Psoas muscle (tissue), 8 donors: ENCODE measurements around the gene PRSS38. TPM values are rescaled to one million over a fixed set of nuclear protein-coding genes. Genes with fewer than 3 reads are reported as not detected.
A peak's percentile ranks its signal among the peaks of the same experiment; 100 is the strongest.

Source experiments
- ATAC-seq, 4 donors: fragments of 200-7000 bp; cut with Tn5 transposase; one replicate each; pipeline ENCODE4 v1.9.1; 2020; ENCODE audit warnings: moderate library complexity in 3 of 4, mild to moderate bottlenecking in 2 of 4
- DNase-seq, 2 donors: peaks; one replicate each; pipeline ENCODE4 v3.0.0-alpha.2; 2020
- H3K27ac ChIP-seq: fragments of 200-600 bp; one replicate; pipeline ENCODE4 v1.8.0; 2022
- H3K27me3 ChIP-seq, 3 donors: fragments of 200-600 bp in 1 of 3; one replicate each; pipeline versions ENCODE4 v1.6.1 to v1.8.0; 2013 to 2022; ENCODE audit warnings: low read length in 2 of 3, mild to moderate bottlenecking in 2 of 3, moderate library complexity in 1 of 3; ENCODE audit not compliant: insufficient read depth in 3 of 3
- H3K36me3 ChIP-seq, 2 donors: fragments of 200-600 bp in 1 of 2; one replicate each; pipeline versions ENCODE4 v1.6.1 to v1.8.0; 2013 to 2022; ENCODE audit warnings: low read depth in 1 of 2, mild to moderate bottlenecking in 1 of 2, moderate library complexity in 1 of 2; ENCODE audit not compliant: insufficient read depth in 1 of 2
- H3K4me1 ChIP-seq: fragments of 200-600 bp; one replicate; pipeline ENCODE4 v1.8.0; 2022
- H3K4me3 ChIP-seq: fragments of 200-600 bp; one replicate; pipeline ENCODE4 v1.8.0; 2022; ENCODE audit warnings: mild to moderate bottlenecking
- H3K9me3 ChIP-seq: fragments of 200-600 bp; one replicate; pipeline ENCODE4 v1.8.0; 2022
- CTCF ChIP-seq: fragments of 200-600 bp; IDR thresholded peaks from one replicate; pipeline ENCODE4 v1.8.0; 2022; ENCODE audit warnings: antibody characterized with exemption
- WGBS, 3 donors: extraction: QIAGEN DNeasy Blood & Tissue Kit; methylation state at CpG; one replicate each; pipeline versions ENCODE4 v1.1.6 to v1.1.7; 2013; 5-methylcytosine and 5-hydroxymethylcytosine counted together
- intact Hi-C, 2 donors: fragments of 100-400 bp; cut with DNase I; formaldehyde crosslinking; loops; one replicate each; pipeline versions ENCODE4 v1.11.0 to v1.14.2; 2022
- polyA plus RNA-seq, 3 donors: library from polyadenylated mRNA; stranded (reverse); fragments of 200-250 nt; gene quantifications; one replicate each; pipeline ENCODE4 v1.2.3, GENCODE V29; 2013
- total RNA-seq, 4 donors: library from RNA; stranded (reverse); fragmentation: NEBNext Ultra II Directional in 2 of 4; extraction: Animal tissue kit (Norgen Biotek cat#: 25700) in 2 of 4; gene quantifications; one replicate each; pipeline versions ENCODE4 v1.2.1 to v1.2.4, GENCODE V29; 2021 to 2023
- donor health status: healthy with polysubstance abuse.
- donor health status: DM: no; HTN: no; CAD: no; lungs with moderate emphysema.
- donor health status: Bipolar disorder and iron deficiency.
- donor health status: healthy.
- donor health status: DM: yes; HTN: yes; CAD: no.
- donor health status: DM: no; HTN: no; CAD: no.
- donor health status: DM: no; HTN: no; CAD: no.
- donor health status: DM: yes; HTN: yes; CAD: no.

PRSS38 gene
- total and polyA plus RNA-seq, 7 donors = not detected

DNA sequence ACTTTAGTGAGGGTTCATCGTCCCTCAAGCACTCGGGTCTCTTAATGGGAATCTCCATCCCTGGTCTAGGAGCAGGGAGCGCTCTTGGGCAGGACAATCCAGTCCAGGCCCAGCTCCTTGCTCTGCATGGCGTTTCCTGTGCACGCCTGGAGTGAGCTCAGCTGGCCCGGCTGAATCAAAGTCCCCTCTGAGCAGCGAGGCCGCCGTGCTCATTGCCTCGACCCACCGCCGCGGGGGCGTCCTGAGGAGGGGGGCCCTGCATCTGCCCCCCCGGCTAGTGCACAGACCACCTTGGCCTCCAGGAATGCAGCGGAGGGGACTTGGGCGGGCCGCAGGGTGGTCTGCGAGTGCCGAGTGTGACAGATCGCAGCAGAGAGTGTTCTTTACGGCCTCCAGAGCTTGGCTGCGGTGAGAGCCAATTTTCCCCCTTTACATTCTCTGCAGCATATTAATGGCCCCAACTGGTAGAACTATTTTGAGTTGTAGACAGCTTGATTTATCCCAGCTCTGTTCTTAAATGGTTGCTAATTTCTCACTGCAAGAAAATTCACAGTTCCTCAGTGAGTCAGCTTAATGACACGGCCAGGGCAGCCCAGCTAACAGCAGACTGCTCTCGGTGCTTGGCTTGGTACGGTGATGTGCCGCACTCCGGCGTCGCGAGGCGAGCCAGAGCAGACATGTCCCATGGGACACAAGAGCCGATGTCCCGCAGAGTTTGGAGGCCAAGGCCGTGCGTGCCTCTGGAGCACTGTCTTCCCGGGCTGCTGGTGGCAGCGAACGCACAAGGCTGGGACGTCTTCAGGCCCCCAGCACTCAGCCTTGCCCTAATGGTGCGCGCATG is 40.4 kb upstream of the PRSS38 start:
- no peak for TF ChIP-seq CTCF
- Histone ChIP-seq H3K9me3 (no peaks in the 10 kb centered on the region), H3K36me3 (peaks cover 0 to 24% of the 10 kb centered on the region in 2 donors), H3K4me3 (no peak overlapping the region), H3K4me1 (no peaks in the 10 kb centered on the region), H3K27me3 (no peaks in the 10 kb centered on the region), H3K27ac (no peak overlapping the region)
- ATAC-seq (no peak), DNase-seq (peak in 1 of 2 donors; percentile 34)
- 60 to 78% (median 70%) methylated on average over 42 of the region's 42 CpGs for WGBS, 3 donors
- intact Hi-C loops = no loop called here

GRCh38 chr1:227775841-227776240 is 39.6 kb upstream of the PRSS38 start:
- Histone ChIP-seq H3K9me3 (no peaks in the 10 kb centered on the region), H3K27ac (no peak overlapping the region), H3K4me1 (no peaks in the 10 kb centered on the region), H3K27me3 (no peaks in the 10 kb centered on the region), H3K36me3 (peaks cover 0 to 18% of the 10 kb centered on the region in 2 donors), H3K4me3 (no peak overlapping the region)
- ATAC-seq = no peak
- WGBS, 3 donors = 89 to 94% (median 94%) methylated on average over 10 of the region's 10 CpGs
- no peak for DNase-seq
- intact Hi-C loops = no loop called here
- no peak for TF ChIP-seq CTCF

GRCh38 chr1:227776331-227776771 is 39.1 kb upstream of the PRSS38 start:
- Histone ChIP-seq H3K27ac (no peak overlapping the region), H3K36me3 (peaks cover 0 to 18% of the 10 kb centered on the region in 2 donors), H3K4me1 (no peaks in the 10 kb centered on the region), H3K27me3 (no peaks in the 10 kb centered on the region), H3K9me3 (no peaks in the 10 kb centered on the region), H3K4me3 (no peak overlapping the region)
- 67 to 80% (median 70%) methylated on average over 7 of the region's 7 CpGs for WGBS, 3 donors
- no peak for ATAC-seq
- DNase-seq = no peak
- intact Hi-C loops = no loop called here
- no peak for TF ChIP-seq CTCF

- Histone ChIP-seq H3K27ac (no peak overlapping the region), H3K4me1 (no peaks in the 10 kb centered on the region), H3K9me3 (no peaks in the 10 kb centered on the region), H3K4me3 (no peak overlapping the region), H3K36me3 (peaks cover 0 to 18% of the 10 kb centered on the region in 2 donors), H3K27me3 (no peaks in the 10 kb centered on the region)
- intact Hi-C loops = no loop called here
- DNase-seq (peak in 1 of 2 donors; percentile 43), ATAC-seq (no peak)
- WGBS, 3 donors = 90 to 97% (median 91%) methylated on average over 11 of the region's 11 CpGs
- no peak for TF ChIP-seq CTCF
These were observed 38.3 kb upstream of the PRSS38 start for GRCh38 chr1:227777156-227777555.
